EL (cell line): ENCODE results near the gene ZNF750.

Experiments used
- DNase-seq: peaks from one replicate; pipeline ENCODE4 v3.0.0-alpha.2; 2016

Gene ZNF750

DNA sequence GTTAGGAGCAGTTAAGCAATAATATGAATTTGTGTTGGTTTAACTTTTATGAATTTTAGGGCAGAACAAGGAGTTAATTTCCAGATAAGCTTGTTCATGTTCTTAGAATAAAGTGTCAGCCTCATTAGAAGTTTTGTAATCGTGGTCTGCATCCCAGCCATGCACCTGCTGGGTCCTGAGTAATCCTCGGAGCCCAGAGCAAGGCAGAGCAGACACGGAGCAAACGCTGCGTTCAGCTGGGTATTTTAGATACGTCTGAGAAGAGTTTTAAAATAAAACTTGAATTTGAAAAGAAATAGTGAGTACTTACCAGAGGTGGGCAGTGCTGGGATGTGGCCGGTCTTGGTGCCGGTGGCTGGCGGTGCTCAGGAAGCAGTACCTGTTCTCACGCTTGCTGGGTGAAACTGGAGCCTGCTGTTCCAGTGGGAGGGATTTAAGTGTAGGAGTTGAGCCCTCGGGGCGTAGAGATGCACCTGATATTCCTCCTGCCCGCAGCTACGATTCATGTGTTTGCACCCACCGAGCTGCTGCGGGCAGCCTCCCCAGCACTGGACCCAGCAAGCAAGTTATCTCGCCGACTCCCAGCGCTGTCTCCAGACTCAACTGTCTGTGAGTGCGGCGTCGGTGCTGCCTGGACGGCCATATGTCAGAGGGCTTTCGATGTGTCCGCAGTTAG, at the start of gene ZNF750:
ZNF750 (minus strand) TSS at position 406 of the 676 bp plus-strand sequence. CDS start 7,568 bp downstream, outside the sequence.
- DNase-seq: no peak

DNA sequence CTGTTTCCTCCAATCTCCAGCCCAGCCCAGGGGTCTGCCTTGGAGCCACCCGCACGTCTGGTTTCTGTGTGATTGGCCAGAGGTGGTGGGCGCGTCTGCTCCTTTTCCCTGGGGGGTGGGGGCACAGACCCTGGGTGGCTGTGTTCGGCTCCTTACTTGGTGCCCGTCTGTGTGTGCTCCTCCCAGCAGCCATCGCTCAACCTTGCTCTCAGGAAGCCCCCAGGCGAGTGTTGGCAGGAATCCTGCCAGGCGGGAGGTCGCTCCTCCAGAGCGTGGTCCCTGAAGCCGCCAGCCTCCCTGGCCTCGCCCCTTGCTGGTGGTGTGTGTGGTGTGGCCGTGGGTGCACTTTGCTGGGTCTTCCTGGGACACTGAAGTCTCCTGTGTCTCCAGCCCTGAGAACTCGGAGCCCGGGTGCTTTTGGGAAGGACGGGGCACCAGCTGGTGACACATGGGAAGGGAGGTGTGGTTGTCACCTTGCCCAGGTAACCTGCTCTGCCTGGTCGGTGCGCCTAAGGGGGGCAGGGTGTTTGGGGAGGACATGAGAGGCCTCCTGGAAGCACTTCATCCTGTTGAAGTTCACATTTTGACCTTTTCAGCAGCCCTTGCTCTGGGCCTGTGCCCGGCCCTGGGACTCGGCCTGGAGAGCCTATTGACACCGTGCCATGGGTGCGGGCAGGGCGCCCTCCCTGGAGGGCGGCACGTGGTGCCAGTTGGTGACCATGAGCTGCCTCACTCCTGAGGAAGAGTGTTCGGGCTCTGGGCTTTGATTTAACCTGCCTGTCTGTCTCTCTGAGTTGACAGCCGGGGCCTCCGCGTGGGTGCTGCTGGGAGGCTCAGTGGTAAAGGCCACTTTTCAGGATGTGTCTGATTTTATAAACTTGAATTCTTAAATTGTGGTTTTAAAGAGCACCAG, 49.0 kb upstream of the ZNF750 start:
- DNase-seq: no peak

DNA sequence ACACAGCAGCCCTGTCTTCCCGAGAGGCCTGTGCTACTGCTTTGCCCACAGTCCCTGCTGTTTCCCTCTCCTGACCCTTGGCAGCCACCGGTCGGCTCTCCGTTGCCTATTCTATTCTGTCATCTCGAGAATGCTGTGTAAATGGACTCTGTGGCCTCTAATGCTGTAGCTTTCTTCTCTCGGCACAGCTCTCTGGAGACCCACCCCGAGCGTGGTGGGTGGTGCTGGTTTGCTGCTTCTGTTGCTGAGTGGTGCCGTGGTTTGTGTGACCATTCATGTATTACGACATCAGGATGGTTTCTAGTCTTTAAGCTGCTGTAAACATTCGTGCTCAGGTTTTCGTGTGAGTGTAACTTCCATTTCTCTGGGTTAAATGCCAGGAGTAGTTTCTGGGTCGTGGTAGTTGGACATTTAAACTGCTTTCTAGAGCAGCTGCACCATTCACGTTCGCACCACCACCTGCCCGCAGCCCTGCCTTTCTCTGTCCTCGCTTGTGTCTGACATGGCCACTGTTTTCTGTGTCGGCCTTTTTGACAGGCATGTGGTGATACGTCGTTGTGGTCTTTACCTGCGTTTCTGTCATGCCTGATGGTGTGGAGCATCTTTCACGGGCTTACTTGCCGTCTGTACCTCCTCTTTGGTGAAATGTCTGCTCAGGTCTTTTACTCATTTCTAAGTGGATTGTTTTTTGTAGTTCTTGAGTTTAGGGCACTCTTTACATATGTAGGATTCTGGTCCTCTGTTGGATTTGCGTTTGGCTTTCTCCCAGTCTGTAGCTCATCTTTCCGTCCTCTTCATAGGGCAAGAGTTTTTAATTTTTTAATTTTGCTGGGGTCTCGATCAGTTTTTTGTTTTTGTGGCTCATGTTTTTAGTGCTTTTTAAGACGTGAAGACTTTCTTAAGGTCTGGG, 47.7 kb upstream of the ZNF750 start:
- no peak for DNase-seq

DNA sequence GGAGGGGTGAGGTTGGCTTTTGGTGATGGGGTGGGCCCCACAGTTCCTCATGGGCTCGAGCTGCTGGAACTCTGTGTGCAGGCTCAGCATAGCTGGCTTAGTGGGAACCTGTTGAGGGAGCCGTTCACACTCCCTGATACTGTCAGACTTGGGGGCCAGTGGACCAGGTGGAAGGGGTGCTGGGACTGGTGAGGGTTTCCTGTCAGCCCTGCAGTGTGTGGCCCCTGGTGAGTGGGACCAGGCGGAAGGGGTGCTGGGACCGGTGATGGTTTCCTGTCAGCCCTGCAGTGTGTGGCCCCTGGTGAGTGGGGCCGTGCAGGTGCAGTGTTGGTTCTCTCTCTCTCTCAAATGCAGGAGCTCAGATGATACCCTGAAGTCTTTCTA, 45.1 kb upstream of the ZNF750 start:
- DNase-seq: no peak

DNA sequence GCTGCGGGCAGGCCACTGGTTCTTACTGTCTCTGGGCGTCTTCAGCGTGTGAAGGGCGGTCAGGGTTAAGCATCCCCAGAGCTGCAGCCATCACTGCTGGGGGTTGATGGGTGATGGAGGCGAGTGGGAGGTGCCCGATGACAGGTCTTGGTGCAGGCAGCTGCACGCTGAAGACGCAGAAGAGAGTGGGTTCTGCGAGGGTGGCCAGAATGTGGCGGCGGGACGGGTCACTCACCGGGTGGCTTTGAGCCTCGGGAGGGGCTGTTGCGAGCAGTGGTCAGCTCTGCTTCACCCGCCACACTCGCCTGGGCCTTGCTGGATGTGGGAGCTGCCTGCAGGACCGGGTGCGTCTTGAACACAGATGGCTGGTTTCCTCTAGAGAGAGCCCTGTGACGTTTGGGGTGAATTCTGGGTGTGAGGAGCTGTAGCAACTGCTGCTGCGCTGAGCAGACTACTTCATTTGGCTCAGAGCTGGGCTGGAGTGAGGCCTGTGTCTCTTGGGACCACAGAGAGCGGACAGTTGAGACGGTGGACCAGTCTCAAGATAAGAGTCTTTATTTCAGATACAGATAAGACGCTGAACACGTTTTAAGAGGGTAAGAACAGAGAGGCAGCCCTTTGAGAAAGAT, 44.6 kb upstream of the ZNF750 start:
- DNase-seq: no peak

DNA sequence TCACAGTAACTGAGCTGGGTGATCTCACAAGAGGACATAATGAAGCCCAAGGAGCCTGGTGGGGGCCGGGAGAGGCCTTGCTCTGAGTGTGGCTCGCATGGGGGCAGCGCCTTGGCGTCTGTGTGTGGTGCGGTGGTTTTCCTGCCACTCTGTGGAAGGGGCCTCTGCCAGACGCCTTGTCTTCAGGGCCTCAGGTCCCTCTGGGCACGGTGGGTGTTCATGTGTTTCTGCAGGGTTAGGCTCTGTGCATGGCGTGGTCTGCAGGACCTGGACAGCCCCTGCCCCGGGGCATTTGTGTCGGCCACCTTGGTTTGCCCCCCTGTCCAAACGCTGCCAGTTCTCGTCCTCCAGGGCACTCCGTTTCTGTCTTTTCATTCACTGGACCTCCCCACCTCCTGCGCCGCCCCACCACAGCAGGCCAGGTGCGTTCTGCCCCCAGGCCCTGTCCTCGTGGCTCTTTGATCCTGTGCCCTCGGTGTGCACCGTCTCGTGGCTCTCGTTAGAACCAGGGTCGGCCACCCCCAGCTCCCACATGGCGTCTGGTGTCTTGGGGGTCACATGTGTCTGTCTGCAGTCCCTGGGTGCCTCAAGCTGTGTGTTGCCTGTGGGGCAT, 43.7 kb upstream of the ZNF750 start:
- no peak for DNase-seq

DNA sequence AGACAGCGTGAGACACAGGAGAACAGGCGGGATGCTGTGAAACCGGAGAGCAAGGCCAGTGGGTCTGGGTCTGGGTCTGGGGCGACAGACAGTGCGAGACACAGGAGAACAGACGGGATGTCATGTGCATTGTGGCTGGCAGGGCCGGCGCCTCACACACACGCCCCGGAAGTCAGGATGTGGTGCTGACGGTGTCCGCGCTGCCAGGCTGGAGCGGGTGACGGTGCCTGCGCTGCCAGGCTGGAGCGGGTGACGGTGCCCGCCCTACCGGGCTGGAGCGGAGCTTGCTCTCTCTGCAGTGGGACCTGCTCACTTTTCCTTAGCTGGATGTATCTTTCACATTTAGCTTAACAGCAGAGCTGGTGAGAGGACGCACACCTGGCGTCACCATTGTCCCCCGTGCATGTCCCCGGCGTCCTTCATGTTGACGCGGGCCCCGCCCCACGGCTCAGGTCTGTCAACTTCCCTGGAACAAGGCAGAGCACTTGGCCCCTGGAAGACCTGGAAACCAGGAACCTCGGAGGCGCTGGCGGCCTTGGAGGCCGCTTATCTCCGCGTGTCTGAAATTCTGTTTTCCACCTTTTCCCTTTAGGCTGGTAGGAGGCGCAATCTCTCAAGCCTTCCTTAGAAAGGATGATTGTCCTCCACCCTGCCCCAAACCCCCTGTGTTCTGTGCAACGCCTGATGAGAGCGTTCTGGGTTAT, 43.0 kb upstream of the ZNF750 start:
- no peak for DNase-seq

DNA sequence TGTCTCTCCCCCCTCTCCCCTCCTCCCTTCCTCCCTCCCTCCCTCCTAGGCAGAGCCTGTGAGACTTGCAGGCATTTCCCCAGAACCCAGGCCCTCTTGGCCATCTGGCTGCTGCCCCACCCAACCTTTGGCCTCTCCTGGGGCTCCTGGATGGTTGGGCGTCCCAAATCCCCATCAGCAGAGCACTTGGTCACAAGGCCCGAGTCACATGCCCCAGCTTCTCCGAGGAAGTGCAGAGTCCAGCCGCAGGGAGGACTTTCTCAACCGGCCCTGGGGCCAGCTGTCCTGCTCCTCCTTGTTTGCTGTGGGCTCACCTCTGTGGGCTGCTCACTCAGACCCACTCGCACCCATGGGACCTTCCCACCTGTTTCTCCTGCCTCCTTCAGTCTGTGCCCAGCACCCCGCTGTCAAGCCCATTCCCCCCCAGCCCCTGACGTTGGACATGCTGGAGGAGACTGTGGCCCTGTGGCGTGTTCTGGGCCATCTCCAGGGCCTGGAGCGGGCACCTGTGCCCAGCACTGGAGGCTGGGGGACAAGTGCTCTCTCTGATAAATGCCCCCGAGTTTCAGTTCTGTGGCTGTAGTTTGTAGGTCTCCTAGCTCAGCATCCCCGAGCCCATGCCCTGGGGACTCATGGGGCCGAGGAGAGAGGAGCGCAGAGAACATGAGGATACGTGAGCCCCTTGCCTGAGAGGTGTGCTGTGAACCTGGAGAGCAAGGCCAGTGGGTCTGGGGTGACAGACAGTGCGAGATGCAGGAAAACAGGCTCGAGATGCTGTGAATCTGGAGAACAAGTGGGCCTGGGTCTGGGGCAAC, 42.3 kb upstream of the ZNF750 start:
- no peak for DNase-seq

DNA sequence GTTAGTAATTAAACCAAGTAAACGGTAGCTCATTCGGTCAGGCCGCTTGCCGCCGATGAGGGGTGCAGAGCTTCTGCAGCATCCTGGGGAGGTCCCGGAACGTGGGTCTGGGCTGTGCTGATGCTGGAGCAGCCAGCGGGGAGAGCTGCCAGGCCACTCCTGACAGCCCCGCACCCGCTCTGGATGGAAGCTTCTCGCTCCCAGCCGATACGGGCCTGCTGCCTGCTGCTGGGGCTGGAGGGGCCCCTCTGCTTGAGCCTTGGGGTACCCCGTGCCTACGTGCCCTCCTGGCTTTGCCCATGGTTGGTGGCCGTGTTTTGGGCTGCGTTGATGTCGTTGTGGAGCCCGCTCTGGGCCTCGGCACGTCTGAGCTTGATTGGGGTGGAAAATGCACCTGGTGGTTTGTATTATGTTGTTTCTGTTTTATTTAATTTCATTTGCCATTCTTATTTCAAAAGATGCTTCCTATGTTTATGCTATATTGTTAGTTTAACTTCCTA, 41.6 kb upstream of the ZNF750 start:
- DNase-seq: no peak

DNA sequence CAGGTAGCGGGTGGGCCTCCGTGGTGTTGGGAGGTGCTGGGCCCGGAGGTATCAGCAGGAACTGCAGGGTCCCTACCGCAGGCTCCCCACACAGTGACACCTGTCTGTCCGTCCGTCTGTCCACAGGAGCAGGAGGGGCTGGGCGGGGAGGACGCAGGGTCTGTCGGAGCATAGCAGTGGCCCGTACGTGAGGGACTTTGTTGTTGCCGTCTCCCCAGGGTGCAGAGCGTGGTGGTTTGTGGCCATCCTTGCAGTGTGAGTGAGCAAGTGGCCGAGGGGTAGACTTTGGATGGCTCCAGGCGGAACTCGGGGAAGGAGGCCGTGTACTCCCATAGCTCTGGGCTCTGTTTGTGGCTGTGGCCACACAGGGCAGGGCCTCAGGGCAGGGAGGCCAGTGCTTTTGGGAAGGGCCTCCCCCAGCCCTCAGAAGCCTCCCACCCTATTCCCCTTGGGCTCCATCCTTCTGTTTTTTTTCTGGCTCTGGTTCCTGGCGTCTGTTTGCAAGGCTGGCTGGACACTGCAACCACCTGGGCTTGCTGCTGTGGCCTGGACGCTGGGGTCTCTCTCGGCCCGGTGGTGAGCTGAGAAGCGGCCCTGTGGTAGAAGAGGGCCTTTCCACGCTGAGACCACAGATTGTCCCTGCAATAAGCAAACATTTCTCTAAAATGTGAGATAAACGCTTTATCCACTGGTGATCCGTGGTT, 41.0 kb upstream of the ZNF750 start:
- no peak for DNase-seq

DNA sequence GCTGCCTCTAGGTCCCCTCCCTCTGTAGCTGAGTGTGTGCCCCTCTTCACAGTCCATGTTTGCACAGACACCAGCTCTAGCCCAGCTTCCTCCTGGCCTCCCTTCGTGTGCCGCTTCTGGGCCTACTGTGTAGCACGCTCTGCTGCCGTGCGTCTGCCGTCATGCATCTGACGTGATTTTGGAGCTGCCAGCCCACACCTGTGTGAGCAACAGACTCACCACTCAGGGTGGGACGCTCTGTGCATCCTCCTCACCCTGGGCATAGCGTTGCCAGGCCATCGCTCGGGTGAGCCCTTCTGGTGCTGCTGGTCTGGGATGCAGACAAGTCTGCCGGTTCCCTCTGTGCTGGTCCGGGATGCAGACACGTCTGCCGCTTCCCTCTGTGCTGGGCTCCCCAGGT, 39.4 kb upstream of the ZNF750 start:
- no peak for DNase-seq

DNA sequence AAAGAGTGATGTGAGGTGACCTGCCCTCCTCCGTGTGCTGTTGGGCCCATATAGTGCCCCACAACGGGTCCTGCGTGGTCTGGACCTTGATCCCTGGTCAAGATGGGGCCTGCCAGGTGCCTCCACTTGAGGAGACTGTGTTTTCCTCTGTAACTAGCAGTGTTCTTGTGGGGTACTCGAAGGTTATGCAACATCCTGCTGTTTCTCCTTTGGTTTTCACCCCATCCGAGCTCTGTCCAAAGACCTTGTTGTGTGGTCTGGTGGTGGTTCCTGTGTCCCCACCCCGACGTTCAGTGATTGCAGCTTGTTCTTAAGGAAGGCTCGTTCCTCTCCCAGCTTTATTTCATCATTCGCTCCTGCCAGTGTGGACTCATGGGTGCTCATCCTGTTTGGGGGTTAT, 38.7 kb upstream of the ZNF750 start:
- DNase-seq: no peak

DNA sequence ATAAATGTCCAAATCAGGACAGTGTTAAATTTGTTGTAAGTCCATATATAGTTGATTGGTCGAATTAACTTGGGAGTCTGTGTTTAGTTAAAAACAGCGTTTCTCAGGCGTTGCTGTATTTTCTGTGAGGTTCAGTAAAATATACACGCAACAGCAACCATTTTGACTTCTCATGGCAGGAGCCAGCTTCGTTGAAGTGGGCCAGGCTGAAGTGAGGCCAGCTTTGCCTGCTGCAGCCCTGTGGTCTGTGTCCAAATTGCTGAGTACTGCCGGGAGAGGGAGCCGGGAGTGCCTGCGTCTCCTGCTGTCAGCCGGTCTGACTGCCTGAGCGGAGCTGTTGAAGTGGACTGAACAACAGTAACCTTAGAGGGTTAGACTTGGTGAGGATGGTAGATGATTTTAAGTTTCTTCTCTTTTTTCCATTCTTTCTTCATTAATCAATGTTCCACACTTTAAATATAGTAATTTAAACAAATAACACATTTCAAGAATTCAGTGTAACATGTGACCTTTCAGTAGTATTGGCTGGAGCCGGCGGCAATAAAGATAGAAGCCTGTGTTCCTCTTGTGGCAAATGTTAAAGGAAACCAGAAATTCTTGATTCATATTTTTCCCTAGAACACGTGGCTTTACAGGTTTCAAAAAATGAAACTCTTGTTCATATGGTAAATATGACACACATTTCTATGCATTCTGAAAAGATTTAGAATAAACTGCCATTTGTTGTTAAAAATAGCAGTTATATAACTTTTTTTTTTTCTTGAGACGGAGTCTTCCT, 37.0 kb upstream of the ZNF750 start:
- DNase-seq: peak; percentile 41

DNA sequence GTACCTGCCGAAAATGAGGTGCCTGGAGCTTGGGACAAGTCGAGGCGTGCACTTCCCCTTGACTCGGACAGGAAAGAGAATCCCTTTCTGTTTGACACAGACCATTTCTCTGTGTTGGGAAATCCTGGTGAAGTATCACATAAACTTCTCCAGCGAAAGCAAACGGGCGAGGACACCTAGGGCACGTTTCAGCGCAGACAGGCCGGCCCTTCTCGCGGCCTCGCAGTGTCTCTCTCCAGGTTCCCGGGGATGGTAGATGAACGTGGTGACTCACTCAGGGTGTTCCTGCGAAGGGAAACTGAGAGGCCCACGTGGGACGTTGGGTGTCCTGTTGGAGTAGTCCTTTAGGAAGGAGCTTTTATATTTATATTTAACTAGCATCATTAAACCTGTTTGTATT, 36.3 kb upstream of the ZNF750 start:
- DNase-seq: no peak

DNA sequence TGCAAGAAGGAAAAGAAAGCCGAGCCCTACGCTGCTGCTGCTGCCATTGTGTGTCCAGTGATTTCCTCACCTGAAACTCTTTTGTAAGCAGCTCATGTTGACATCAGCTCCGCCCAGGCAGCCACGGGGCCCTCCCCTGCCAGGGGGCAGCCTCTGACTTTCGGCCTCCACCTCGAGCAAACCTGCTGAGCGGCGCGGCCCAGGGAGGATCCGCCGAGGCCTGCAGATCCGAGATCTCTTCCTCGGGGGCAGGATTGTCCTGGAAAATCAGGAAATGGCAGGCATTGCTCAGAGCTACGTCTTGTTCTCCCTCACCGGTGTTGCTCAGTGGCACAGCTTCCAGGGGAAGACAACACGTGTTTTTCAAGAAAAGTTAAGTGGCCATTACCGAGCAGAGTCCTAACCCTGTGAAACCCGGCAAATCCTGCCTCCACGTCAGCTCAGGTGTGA, 35.6 kb upstream of the ZNF750 start:
- no peak for DNase-seq

DNA sequence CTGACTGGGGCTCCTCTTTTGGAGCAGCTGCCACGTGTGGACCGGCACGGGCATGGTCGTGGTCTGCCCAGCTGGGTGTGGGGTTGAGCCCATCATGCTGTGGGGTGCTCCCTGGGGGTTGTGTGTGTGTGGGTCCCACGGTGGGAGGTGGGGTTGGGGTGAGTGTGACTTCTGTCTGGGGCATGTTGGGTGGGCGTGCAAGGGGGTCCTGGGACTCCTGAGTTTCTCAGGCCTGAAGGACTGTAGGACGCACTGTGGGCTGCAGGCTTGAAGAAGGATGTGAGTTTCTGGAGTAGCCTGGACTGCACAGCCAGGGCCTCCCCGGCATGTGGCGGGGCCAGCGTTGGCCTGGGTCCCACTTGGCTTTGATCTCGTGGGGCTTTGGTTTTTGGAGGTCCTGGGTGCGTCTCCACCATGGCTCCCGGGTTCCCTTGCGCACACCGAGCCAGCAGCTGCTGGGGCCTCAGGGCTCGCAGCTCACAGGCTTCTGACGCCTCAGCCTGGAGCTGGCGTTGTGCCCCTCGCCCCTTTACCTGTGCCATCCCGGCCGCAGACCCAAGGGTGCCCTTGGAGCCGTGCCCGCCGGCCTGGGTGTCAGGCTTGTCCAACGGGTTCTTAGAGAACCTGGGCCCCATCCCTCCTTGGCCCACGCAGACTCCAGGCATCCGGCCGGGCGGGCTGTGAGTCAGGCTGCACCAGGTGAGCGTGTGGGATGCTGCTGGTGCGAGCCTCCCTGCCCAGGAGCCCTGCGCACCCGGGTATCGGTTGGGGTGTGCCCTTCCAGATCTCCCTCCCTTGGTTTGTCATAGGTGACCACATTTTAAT, 34.4 kb upstream of the ZNF750 start:
- DNase-seq: no peak

DNA sequence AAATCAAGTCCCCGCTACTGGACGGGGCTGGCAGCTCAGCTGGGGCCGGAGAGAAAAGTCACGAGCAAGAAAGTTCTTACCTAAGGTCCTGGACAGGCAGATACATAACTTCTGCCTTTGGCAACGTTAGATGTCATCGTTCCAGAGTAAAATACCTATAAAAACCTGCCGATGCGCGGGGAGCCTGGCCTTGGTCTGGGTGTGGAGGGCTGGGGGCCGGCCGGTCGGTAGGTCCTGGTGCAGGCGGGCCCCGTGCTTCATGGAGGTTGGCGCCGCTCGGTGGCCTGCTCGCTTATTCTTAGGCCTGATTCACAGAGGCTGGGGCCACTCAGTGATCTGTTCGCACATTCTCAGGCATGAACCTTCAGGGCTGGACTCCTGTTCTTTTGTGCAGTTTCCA, 33.7 kb upstream of the ZNF750 start:
- DNase-seq: no peak
